GM10248 (cell line): ENCODE data around the gene ZDHHC3.

Experiments used
- CTCF ChIA-PET: fragments of 300-600 bp; sonication (Branson Sonifier 250); formaldehyde crosslinking; extraction: SDS; loops from one replicate; lab custom pipeline; 2021; ENCODE audit warnings: antibody characterized with exemption; lab: Yijun Ruan, JAX
- POLR2A ChIA-PET: fragments of 350-650 bp; sonication (Branson Sonifier 250); formaldehyde crosslinking; extraction: SDS; loops from one replicate; lab custom pipeline; 2020; ENCODE audit warnings: antibody characterized with exemption; lab: Yijun Ruan, JAX
- DNase-seq: peaks from one replicate; pipeline ENCODE4 v3.0.0; 2012; ENCODE audit errors: extremely low spot score
- TF ChIP-seq, protein P1 (sequence below): IDR thresholded peaks from 2 replicates; pipeline ENCODE4 v1.5.1; 2012; ENCODE audit warnings: mild to moderate bottlenecking, low read depth; ENCODE audit errors: extremely low read depth, missing control alignments, control extremely low read depth

The ZDHHC3 gene

DNA sequence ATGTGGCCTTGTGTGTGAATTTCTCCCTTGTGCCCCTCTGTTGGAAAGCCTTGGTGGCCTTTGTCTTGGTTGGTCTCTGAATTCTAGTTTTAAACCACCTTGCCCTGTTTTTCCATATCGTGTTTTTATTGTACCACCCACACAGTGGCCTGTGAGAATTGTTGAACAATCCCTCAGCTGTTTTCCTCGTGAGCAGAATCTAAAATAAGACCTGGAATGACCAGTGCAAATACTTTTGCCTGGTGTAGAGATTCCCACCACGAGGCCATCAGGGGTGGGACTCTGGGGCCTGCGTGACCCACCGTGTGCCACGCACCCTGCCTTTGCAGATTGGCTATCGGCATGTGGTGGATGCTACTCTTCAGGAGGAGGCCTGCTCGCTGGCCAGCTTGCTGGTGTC is 31.1 kb upstream of the ZDHHC3 start:
- TF ChIP-seq, protein P1, sequence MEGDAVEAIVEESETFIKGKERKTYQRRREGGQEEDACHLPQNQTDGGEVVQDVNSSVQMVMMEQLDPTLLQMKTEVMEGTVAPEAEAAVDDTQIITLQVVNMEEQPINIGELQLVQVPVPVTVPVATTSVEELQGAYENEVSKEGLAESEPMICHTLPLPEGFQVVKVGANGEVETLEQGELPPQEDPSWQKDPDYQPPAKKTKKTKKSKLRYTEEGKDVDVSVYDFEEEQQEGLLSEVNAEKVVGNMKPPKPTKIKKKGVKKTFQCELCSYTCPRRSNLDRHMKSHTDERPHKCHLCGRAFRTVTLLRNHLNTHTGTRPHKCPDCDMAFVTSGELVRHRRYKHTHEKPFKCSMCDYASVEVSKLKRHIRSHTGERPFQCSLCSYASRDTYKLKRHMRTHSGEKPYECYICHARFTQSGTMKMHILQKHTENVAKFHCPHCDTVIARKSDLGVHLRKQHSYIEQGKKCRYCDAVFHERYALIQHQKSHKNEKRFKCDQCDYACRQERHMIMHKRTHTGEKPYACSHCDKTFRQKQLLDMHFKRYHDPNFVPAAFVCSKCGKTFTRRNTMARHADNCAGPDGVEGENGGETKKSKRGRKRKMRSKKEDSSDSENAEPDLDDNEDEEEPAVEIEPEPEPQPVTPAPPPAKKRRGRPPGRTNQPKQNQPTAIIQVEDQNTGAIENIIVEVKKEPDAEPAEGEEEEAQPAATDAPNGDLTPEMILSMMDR = no peak
- CTCF ChIA-PET = interaction anchor here (1.2 kb wide), 1 partner anchor 10 kb away, joined by 3 read pairs; no protein-coding TSS in a partner anchor
- POLR2A ChIA-PET = no interaction called here
- no peak for DNase-seq

DNA sequence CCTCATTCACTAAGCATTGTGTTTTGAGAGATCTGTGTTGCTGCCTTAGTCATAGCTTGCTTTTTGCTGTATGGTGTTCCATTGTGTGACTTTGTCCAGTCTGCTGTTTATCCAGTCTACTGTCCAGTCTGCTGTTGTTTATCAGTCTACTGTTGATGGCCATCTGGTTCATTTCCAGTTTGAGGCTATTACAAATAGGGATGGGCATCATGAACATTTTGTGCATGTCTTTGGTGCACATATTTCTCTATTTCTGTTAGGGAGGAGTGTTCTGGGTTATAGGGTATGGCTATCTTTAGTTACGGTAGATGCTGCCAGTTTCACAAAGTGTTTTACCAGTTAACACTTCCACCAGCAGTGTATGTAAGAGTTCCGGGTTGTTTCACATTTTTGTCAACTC is 27.9 kb upstream of the ZDHHC3 start:
- TF ChIP-seq, protein P1 = no peak
- POLR2A ChIA-PET = no interaction called here
- CTCF ChIA-PET = interaction anchor here (0.8 to 1.1 kb wide), 2 partner anchors 9 to 10 kb away, joined by 3 read pairs; no protein-coding TSS in a partner anchor
- no peak for DNase-seq

DNA sequence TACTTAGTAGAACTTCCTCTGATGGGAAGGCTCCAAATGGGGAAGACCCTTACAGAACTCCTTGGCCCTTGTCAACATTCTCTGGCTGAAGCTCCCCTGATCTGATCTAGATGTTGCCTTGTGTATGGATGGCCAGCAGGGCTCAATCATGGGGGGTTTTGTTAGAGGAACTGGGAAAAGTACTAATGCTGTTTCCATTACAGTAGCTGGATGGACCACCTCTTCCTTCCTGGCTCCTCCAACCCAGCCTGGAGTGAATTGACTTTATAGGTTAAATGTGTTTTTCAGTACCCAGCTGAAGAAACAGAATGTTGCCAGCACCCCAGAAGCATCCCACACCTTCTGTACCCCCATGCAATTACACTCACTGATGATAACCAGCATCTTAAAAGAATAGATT is 27.4 kb upstream of the ZDHHC3 start:
- CTCF ChIA-PET = interaction anchor here (0.8 to 1.1 kb wide), 2 partner anchors 9 to 10 kb away, joined by 3 read pairs; no protein-coding TSS in a partner anchor
- POLR2A ChIA-PET = no interaction called here
- TF ChIP-seq, protein P1 = no peak
- no peak for DNase-seq

DNA sequence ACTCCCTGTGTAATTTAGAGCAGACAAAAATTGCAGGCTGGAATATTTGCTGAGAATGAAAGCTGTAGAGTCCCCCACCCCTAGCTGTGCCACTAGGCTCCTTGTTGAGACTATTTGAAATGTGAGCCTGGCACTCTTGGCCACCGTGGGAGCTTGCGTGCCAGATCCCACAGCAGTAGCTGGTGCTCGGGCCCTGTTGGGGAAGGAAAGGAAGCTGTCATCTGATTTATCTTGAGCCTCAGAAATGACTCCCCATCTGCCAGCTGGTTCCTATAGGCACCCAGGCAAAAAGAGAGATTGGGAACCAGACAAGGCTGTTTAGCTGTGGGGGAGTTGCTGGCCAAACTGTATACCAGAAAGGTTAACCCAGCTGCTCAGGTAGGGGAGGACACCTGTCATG is 26.7 kb upstream of the ZDHHC3 start:
- no peak for DNase-seq
- TF ChIP-seq, protein P1 = no peak
- CTCF ChIA-PET = interaction anchor here (1.1 kb wide), 1 partner anchor 10 kb away, joined by 3 read pairs; no protein-coding TSS in a partner anchor
- POLR2A ChIA-PET = no interaction called here

DNA sequence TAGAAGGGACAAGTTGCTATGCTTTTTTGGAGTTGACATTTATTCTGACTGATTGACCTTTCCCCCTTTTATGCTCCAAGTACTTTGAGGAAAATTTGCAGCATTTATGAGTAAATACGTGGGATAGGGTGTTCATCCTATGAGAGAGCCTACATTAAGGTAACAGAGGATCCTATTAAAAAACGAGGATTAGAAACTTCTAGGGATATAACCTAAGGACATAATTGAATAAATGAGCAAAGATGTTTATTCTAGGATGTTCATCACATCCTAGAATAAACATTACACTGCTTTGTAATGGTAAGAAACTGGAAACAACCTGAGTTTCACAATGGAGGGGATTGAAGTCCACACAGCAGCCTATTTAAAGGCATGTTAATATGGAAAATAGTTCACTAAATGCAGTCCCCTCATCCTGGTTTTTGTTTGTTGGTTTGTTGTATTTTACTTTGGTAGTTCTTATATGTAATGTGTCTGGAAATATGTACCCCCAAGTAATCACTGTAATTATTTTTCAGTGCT is 26.2 kb upstream of the ZDHHC3 start:
- TF ChIP-seq, protein P1 = no peak
- ChIA-PET POLR2A (no interaction called here), CTCF (no interaction called here)
- no peak for DNase-seq

DNA sequence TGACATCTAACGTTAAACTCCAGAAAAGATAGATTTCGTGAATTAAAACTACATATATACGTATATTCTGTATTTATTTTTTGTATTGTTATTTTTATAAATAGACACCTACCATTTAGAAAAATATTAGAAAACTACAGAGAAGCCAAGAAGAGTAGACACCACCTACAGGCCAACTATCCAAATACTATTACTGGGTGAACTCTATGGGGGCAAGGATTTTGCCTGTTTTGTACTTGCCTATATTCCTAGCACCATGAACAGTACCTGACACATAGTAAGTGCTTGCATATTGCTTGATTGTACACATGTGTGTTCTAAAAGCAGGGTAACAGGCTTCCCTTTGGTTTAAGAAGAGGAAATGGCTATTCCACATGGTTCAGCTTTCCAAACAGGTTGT is 25.8 kb upstream of the ZDHHC3 start:
- ChIA-PET CTCF (interaction anchor here (0.9 to 1.0 kb wide), 2 partner anchors 9 kb away, joined by 3 to 4 read pairs; no protein-coding TSS in a partner anchor), POLR2A (no interaction called here)
- DNase-seq = no peak
- TF ChIP-seq, protein P1 = no peak
